HEK293 (cell line): Measurements from ENCODE around the gene TSHZ3.

ENCODE experiments used
- GLIS1 ChIP-seq: fragments of 450-650 bp; formaldehyde crosslinking; IDR thresholded peaks from 2 replicates; pipeline ENCODE4 v1.5.1; 2016; ENCODE audit warnings: missing biosample characterization, missing genetic modification characterization
- HIC1 ChIP-seq: fragments of 450-650 bp; formaldehyde crosslinking; IDR thresholded peaks from 2 replicates; pipeline ENCODE4 v1.5.1; 2016; ENCODE audit warnings: missing biosample characterization, missing genetic modification characterization
- MZF1 ChIP-seq: fragments of 450-650 bp; formaldehyde crosslinking; IDR thresholded peaks from 2 replicates; pipeline ENCODE4 v1.5.1; 2017; ENCODE audit warnings: missing biosample characterization, missing genetic modification characterization, borderline replicate concordance
- REST ChIP-seq: fragments of 450-650 bp; formaldehyde crosslinking; IDR thresholded peaks from 2 replicates; pipeline ENCODE4 v1.5.1; 2016; ENCODE audit warnings: missing biosample characterization, missing genetic modification characterization
- SP2 ChIP-seq: fragments of 450-650 bp; formaldehyde crosslinking; IDR thresholded peaks from 2 replicates; pipeline ENCODE4 v1.5.1; 2016; ENCODE audit warnings: missing biosample characterization, missing genetic modification characterization
- ZFP37 ChIP-seq: fragments of 450-650 bp; formaldehyde crosslinking; IDR thresholded peaks from 2 replicates; pipeline ENCODE4 v1.5.1; 2016; ENCODE audit warnings: missing biosample characterization, missing genetic modification characterization
- ZNF138 ChIP-seq: fragments of 450-650 bp; formaldehyde crosslinking; IDR thresholded peaks from 2 replicates; pipeline ENCODE4 v1.5.1; 2016; ENCODE audit warnings: missing biosample characterization, missing genetic modification characterization, borderline replicate concordance
- ZNF239 ChIP-seq: fragments of 450-650 bp; formaldehyde crosslinking; IDR thresholded peaks from 2 replicates; pipeline ENCODE4 v1.5.1; 2016; ENCODE audit warnings: missing biosample characterization, missing genetic modification characterization
- ZNF398 ChIP-seq: fragments of 450-650 bp; formaldehyde crosslinking; IDR thresholded peaks from 2 replicates; pipeline ENCODE4 v1.5.1; 2017; ENCODE audit warnings: missing biosample characterization, missing genetic modification characterization
- ZNF704 ChIP-seq: fragments of 450-650 bp; formaldehyde crosslinking; IDR thresholded peaks from 2 replicates; pipeline ENCODE4 v1.5.1; 2016; ENCODE audit warnings: missing biosample characterization, missing genetic modification characterization
- ZXDB ChIP-seq: fragments of 450-650 bp; formaldehyde crosslinking; IDR thresholded peaks from 2 replicates; pipeline ENCODE4 v1.5.1; 2016; ENCODE audit warnings: missing biosample characterization, missing genetic modification characterization
- TF ChIP-seq, protein P1 (sequence below): fragments of 450-650 bp; formaldehyde crosslinking; IDR thresholded peaks from 2 replicates; pipeline ENCODE4 v1.5.1; 2016; ENCODE audit warnings: missing biosample characterization, missing genetic modification characterization
- TF ChIP-seq, protein P2 (sequence below): fragments of 450-650 bp; formaldehyde crosslinking; IDR thresholded peaks from 2 replicates; pipeline ENCODE4 v1.5.1; 2016; ENCODE audit warnings: missing biosample characterization, missing genetic modification characterization

GRCh38 chr19:31299665-31300064 lies 49.6 kb downstream of the TSHZ3 start:
- TF ChIP-seq, protein P1, sequence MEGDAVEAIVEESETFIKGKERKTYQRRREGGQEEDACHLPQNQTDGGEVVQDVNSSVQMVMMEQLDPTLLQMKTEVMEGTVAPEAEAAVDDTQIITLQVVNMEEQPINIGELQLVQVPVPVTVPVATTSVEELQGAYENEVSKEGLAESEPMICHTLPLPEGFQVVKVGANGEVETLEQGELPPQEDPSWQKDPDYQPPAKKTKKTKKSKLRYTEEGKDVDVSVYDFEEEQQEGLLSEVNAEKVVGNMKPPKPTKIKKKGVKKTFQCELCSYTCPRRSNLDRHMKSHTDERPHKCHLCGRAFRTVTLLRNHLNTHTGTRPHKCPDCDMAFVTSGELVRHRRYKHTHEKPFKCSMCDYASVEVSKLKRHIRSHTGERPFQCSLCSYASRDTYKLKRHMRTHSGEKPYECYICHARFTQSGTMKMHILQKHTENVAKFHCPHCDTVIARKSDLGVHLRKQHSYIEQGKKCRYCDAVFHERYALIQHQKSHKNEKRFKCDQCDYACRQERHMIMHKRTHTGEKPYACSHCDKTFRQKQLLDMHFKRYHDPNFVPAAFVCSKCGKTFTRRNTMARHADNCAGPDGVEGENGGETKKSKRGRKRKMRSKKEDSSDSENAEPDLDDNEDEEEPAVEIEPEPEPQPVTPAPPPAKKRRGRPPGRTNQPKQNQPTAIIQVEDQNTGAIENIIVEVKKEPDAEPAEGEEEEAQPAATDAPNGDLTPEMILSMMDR (tag by site-specific recombination), result no peak
- no peak for TF ChIP-seq ZFP37 (tag by site-specific recombination)
- no peak for TF ChIP-seq ZNF239 (tag by site-specific recombination)
- no peak for TF ChIP-seq MZF1
- TF ChIP-seq ZNF398 (tag by site-specific recombination), result no peak
- TF ChIP-seq, protein P2, sequence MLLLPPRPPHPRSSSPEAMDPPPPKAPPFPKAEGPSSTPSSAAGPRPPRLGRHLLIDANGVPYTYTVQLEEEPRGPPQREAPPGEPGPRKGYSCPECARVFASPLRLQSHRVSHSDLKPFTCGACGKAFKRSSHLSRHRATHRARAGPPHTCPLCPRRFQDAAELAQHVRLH, result no peak
- no peak for TF ChIP-seq ZXDB (tag by site-specific recombination)
- no peak for TF ChIP-seq SP2 (tag by site-specific recombination)
- TF ChIP-seq REST, result no peak
- TF ChIP-seq ZNF704, result no peak
- no peak for TF ChIP-seq GLIS1
- no peak for TF ChIP-seq ZNF138
- no peak for TF ChIP-seq HIC1 (tag by site-specific recombination)
